HEK293 (cell line): ENCODE measurements around the gene C19orf33.

Source experiments
- CTCF ChIP-seq: fragments of 450-650 bp; formaldehyde crosslinking; IDR thresholded peaks from 2 replicates; pipeline ENCODE4 v1.5.1; 2016; ENCODE audit warnings: missing biosample characterization, missing genetic modification characterization
- REST ChIP-seq: fragments of 450-650 bp; formaldehyde crosslinking; IDR thresholded peaks from 2 replicates; pipeline ENCODE4 v1.5.1; 2016; ENCODE audit warnings: missing biosample characterization, missing genetic modification characterization
- ZNF292 ChIP-seq: fragments of 450-650 bp; formaldehyde crosslinking; IDR thresholded peaks from 2 replicates; pipeline ENCODE4 v1.5.1; 2016; ENCODE audit warnings: low read depth, missing biosample characterization, missing genetic modification characterization, borderline replicate concordance

- TF ChIP-seq REST: no peak
- no peak for TF ChIP-seq CTCF
- TF ChIP-seq ZNF292: no peak
These were observed 19.6 kb upstream of the C19orf33 start for GRCh38 chr19:38284422-38284821.
